ENCODE measurements around the gene OSBPL10. TPM values are rescaled to one million over a fixed set of nuclear protein-coding genes. Genes with fewer than 3 reads are reported as not detected.

The OSBPL10 gene
- total and polyA plus RNA-seq, 2 of the 8 experiments (the other 6 are each of a cell fraction or from before 2014, with no cell fraction given): 26.2 to 86.7 TPM

DNA sequence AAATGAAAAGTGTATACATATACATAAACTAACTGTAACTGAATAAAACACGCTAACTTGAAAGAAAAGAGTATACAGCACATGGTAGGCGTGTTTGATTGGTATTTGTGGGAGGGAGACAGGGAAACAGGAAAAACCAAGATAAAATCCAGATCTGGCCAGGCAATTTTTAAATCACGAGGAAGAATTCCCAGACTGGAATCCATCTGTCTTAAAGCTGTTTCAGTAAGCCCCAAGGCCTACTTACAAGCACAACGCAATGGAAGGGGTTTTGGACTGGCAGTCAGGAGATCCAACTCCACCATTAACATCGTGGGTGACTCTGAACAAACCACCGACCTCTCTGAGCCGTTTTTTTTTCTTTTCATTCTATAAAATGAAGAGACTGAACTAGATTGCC lies 195.8 kb downstream of the OSBPL10 start (continued):
- TF ChIP-seq CHD7 (IDR thresholded peaks at IDR 0.05; ENCODE audit: insufficient replicate concordance, low read length) (no peak), USF2 (IDR thresholded peaks at IDR 0.05; ENCODE audit: low read length) (no peak), KDM5A (IDR thresholded peaks at IDR 0.05; ENCODE audit: low read length) (no peak), EGR1 (IDR thresholded peaks at IDR 0.05; ENCODE audit: borderline replicate concordance, low read depth, low read length) (no peak)
